HepG2 (cell line): Measurements from ENCODE around the gene MLC1.

ENCODE experiments used
- GABPA ChIP-seq, 2 experiments: IDR thresholded peaks; 2 replicates each; pipeline ENCODE4 v1.6.1; 2011 to 2016; ENCODE audit warnings: low read depth in 2 of 2, low read length in 1 of 2, missing biosample characterization in 1 of 2, missing genetic modification characterization in 1 of 2
- MXD4 ChIP-seq: IDR thresholded peaks from 2 replicates; pipeline ENCODE4 v1.6.1; 2016; ENCODE audit warnings: mild to moderate bottlenecking, missing biosample characterization, missing genetic modification reagents
- NFIC ChIP-seq: IDR thresholded peaks from 2 replicates; pipeline ENCODE4 v1.6.1; 2012; ENCODE audit warnings: mild to moderate bottlenecking, low read length, inconsistent platforms
- RAD51 ChIP-seq: fragments of 450-650 bp; IDR thresholded peaks from 2 replicates; pipeline ENCODE4 v1.6.1; 2016; ENCODE audit warnings: borderline replicate concordance
- TRIM24 ChIP-seq: sonication (generic); formaldehyde crosslinking; IDR thresholded peaks from 2 replicates; pipeline ENCODE4 v1.8.0; 2022; ENCODE audit warnings: mild to moderate bottlenecking, missing genetic modification reagents

- no peak for TF ChIP-seq GABPA (IDR thresholded peaks at IDR 0.05; ENCODE audit: low read depth, low read length)
- TF ChIP-seq GABPA (CRISPR knock-in tag; IDR thresholded peaks at IDR 0.05; ENCODE audit: low read depth), result no peak
- TF ChIP-seq TRIM24 (CRISPR knock-in tag), result no peak
- TF ChIP-seq NFIC, result no peak
- TF ChIP-seq MXD4, result no peak
- TF ChIP-seq RAD51, result no peak
Measured at GRCh38 chr22:50119169-50119767, 34.0 kb upstream of the MLC1 start.
